GM12878 (cell line): Measurements from ENCODE around the gene TRIM41. TPM values are rescaled to one million over a fixed set of nuclear protein-coding genes. Genes with fewer than 3 reads are reported as not detected.

Source experiments
- ASH2L ChIP-seq: fragments of 300-600, 200-600 bp; sonication (generic); IDR thresholded peaks from 2 replicates; pipeline ENCODE4 v1.6.1; 2017; ENCODE audit warnings: low read depth, mild to moderate bottlenecking, borderline replicate concordance
- BACH1 ChIP-seq: fragments of 450-650 bp; IDR thresholded peaks from 2 replicates; pipeline ENCODE4 v1.6.1; 2017; ENCODE audit warnings: mild to moderate bottlenecking, borderline replicate concordance
- DPF2 ChIP-seq: fragments of 450-650 bp; IDR thresholded peaks from 2 replicates; pipeline ENCODE4 v1.6.1; 2017; ENCODE audit warnings: mild to moderate bottlenecking
- HDGF ChIP-seq: fragments of 450-650 bp; IDR thresholded peaks from 2 replicates; pipeline ENCODE4 v1.6.1; 2016; ENCODE audit warnings: antibody characterized with exemption
- JUNB ChIP-seq: IDR thresholded peaks from 2 replicates; pipeline ENCODE4 v1.6.1; 2016; ENCODE audit warnings: antibody characterized with exemption, mild to moderate bottlenecking
- KLF5 ChIP-seq: fragments of 450-650 bp; IDR thresholded peaks from 2 replicates; pipeline ENCODE4 v1.6.1; 2014; ENCODE audit warnings: mild to moderate bottlenecking; ENCODE audit not compliant: partially characterized antibody
- MXI1 ChIP-seq: fragments of 150-350 bp; IDR thresholded peaks from 2 replicates; pipeline ENCODE4 v1.6.1; 2011; ENCODE audit warnings: low read depth, mild to moderate bottlenecking, inconsistent platforms, low read length, improper control_type of control experiment
- POU2F2 ChIP-seq: IDR thresholded peaks from 3 replicates; pipeline ENCODE4 v1.6.1; 2011; ENCODE audit warnings: low read depth, mild to moderate bottlenecking, low read length, borderline replicate concordance
- RB1 ChIP-seq: fragments of 450-650 bp; formaldehyde crosslinking; IDR thresholded peaks from 2 replicates; pipeline ENCODE4 v1.6.1; 2017; ENCODE audit warnings: mild to moderate bottlenecking, borderline replicate concordance
- SREBF1 ChIP-seq: IDR thresholded peaks from 2 replicates; pipeline ENCODE4 v1.6.1; 2012; ENCODE audit warnings: mild to moderate bottlenecking, low read length
- STAT1 ChIP-seq: fragments of 450-650 bp; conservative IDR thresholded peaks from 2 replicates; pipeline ENCODE4 v1.6.1; 2014; ENCODE audit warnings: antibody characterized with exemption, mild to moderate bottlenecking
- SUPT20H ChIP-seq: IDR thresholded peaks from 2 replicates; pipeline ENCODE4 v1.6.1; 2011; ENCODE audit warnings: low read depth, mild to moderate bottlenecking, low read length, moderate library complexity, borderline replicate concordance; ENCODE audit not compliant: control insufficient read depth
- TBL1XR1 ChIP-seq: IDR thresholded peaks from 2 replicates; pipeline ENCODE4 v1.6.1; 2012; ENCODE audit warnings: low read depth, low read length, improper control_type of control experiment
- ZNF217 ChIP-seq: fragments of 450-650 bp; IDR thresholded peaks from 2 replicates; pipeline ENCODE4 v1.6.1; 2017; ENCODE audit warnings: antibody characterized with exemption, mild to moderate bottlenecking
- polyA plus RNA-seq, 11 experiments: library from polyadenylated mRNA; depleted of rRNA in 4 of 11; unstranded in 6 of 11; stranded (reverse) in 5 of 11; fragments of >200 nt; fragmentation: Nextera tagmentation in 4 of 11; fragmentation: Illumina TruSeq in 1 of 11; extraction: Ambion mirVana in 4 of 11; extraction: Trizol in 1 of 11; gene quantifications; 1 replicate in 1 of 11; 2 replicates in 10 of 11; pipeline versions ENCODE4 v1.2.1 to v1.2.3, GENCODE V29; 2011 to 2016; ENCODE audit warnings: inconsistent platforms in 2 of 11, missing spikeins in 2 of 11, low read depth in 1 of 11
- total RNA-seq, 4 experiments: library from RNA; depleted of rRNA in 3 of 4; stranded (reverse); fragments of >200 nt in 3 of 4; fragmentation: Illumina TruSeq in 1 of 4; extraction: Trizol in 1 of 4; gene quantifications; 2 replicates each; pipeline versions ENCODE4 v1.2.1 to v1.2.3, GENCODE V29; 2013 to 2021
- TF ChIP-seq, protein P1 (sequence below): fragments of 450-650 bp; IDR thresholded peaks from 2 replicates; pipeline ENCODE4 v1.6.1; 2017; ENCODE audit warnings: mild to moderate bottlenecking, moderate library complexity
- TF ChIP-seq, protein P2 (sequence below): fragments of 450-650 bp; IDR thresholded peaks from 2 replicates; pipeline ENCODE4 v1.6.1; 2017; ENCODE audit warnings: antibody characterized with exemption, mild to moderate bottlenecking, moderate library complexity
- TF ChIP-seq, protein P3 (sequence below): fragments of 450-650 bp; formaldehyde crosslinking; IDR thresholded peaks from 2 replicates; pipeline ENCODE4 v1.4.0; 2022; ENCODE audit warnings: mild to moderate bottlenecking, moderate library complexity
- TF ChIP-seq, protein P4 (sequence below): IDR thresholded peaks from 2 replicates; pipeline ENCODE4 v1.6.1; 2012; ENCODE audit warnings: low read depth, low read length, improper control_type of control experiment

Gene TRIM41
- total and polyA plus RNA-seq, 10 of the 15 experiments (the other 5 are each of a cell fraction or from before 2014, with no cell fraction given), result 1.0 to 28.9 (median 10.6) TPM

DNA sequence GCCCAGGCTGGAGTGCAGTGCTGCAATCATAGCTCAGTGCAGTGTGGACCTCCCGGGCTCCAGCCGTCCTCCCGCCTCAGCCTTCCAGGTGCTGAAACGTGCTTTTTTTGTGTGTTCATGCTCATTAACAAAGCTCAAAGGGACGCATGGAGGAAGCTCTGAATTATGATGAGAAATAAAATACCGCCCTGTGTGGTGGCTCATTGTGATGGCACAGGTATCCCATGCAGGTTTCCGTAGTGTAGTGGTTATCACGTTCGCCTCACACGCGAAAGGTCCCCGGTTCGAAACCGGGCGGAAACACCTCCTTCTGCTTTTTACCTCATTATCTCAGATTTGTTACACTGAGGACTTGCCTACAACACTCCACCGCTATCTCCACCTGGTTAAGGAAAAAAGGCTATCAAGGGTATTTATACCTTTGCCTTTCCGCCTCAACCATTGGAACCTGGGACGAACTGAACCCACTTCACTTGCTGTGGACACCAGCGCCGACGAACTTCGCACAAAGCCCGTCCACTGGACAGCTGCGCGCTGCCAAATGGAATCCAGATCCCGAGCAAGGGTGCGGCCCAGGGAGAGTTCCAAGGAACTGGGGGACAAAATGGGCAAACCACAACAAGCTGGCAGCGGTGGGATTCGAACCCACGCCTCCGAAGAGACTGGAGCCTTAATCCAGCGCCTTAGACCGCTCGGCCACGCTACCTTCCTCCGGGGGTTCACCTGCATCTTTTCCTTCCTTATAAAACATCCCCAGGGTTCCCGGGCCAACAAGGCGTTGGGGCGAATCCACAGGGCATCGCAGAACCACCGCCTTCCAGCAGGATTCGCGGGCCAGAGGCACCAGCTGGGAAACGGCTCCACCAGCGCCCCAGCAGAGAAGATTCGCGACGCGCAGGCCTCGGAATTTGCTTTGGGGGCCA is 49.4 kb upstream of the TRIM41 start (continued):
- TF ChIP-seq, protein P1, sequence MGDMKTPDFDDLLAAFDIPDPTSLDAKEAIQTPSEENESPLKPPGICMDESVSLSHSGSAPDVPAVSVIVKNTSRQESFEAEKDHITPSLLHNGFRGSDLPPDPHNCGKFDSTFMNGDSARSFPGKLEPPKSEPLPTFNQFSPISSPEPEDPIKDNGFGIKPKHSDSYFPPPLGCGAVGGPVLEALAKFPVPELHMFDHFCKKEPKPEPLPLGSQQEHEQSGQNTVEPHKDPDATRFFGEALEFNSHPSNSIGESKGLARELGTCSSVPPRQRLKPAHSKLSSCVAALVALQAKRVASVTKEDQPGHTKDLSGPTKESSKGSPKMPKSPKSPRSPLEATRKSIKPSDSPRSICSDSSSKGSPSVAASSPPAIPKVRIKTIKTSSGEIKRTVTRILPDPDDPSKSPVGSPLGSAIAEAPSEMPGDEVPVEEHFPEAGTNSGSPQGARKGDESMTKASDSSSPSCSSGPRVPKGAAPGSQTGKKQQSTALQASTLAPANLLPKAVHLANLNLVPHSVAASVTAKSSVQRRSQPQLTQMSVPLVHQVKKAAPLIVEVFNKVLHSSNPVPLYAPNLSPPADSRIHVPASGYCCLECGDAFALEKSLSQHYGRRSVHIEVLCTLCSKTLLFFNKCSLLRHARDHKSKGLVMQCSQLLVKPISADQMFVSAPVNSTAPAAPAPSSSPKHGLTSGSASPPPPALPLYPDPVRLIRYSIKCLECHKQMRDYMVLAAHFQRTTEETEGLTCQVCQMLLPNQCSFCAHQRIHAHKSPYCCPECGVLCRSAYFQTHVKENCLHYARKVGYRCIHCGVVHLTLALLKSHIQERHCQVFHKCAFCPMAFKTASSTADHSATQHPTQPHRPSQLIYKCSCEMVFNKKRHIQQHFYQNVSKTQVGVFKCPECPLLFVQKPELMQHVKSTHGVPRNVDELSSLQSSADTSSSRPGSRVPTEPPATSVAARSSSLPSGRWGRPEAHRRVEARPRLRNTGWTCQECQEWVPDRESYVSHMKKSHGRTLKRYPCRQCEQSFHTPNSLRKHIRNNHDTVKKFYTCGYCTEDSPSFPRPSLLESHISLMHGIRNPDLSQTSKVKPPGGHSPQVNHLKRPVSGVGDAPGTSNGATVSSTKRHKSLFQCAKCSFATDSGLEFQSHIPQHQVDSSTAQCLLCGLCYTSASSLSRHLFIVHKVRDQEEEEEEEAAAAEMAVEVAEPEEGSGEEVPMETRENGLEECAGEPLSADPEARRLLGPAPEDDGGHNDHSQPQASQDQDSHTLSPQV, result no peak
- TF ChIP-seq STAT1, result 0 out of 2 replicates have a peak, but pooled peaks have one; percentile 17
- 0 out of 2 replicates have a peak, but pooled peaks have one; percentile 54 for TF ChIP-seq DPF2
- TF ChIP-seq HDGF, result no peak
- TF ChIP-seq, protein P2, sequence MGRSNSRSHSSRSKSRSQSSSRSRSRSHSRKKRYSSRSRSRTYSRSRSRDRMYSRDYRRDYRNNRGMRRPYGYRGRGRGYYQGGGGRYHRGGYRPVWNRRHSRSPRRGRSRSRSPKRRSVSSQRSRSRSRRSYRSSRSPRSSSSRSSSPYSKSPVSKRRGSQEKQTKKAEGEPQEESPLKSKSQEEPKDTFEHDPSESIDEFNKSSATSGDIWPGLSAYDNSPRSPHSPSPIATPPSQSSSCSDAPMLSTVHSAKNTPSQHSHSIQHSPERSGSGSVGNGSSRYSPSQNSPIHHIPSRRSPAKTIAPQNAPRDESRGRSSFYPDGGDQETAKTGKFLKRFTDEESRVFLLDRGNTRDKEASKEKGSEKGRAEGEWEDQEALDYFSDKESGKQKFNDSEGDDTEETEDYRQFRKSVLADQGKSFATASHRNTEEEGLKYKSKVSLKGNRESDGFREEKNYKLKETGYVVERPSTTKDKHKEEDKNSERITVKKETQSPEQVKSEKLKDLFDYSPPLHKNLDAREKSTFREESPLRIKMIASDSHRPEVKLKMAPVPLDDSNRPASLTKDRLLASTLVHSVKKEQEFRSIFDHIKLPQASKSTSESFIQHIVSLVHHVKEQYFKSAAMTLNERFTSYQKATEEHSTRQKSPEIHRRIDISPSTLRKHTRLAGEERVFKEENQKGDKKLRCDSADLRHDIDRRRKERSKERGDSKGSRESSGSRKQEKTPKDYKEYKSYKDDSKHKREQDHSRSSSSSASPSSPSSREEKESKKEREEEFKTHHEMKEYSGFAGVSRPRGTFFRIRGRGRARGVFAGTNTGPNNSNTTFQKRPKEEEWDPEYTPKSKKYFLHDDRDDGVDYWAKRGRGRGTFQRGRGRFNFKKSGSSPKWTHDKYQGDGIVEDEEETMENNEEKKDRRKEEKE, result no peak
- 0 out of 2 replicates have a peak, but pooled peaks have one; percentile 32 for TF ChIP-seq TBL1XR1
- TF ChIP-seq MXI1, result no peak
- TF ChIP-seq, protein P3, sequence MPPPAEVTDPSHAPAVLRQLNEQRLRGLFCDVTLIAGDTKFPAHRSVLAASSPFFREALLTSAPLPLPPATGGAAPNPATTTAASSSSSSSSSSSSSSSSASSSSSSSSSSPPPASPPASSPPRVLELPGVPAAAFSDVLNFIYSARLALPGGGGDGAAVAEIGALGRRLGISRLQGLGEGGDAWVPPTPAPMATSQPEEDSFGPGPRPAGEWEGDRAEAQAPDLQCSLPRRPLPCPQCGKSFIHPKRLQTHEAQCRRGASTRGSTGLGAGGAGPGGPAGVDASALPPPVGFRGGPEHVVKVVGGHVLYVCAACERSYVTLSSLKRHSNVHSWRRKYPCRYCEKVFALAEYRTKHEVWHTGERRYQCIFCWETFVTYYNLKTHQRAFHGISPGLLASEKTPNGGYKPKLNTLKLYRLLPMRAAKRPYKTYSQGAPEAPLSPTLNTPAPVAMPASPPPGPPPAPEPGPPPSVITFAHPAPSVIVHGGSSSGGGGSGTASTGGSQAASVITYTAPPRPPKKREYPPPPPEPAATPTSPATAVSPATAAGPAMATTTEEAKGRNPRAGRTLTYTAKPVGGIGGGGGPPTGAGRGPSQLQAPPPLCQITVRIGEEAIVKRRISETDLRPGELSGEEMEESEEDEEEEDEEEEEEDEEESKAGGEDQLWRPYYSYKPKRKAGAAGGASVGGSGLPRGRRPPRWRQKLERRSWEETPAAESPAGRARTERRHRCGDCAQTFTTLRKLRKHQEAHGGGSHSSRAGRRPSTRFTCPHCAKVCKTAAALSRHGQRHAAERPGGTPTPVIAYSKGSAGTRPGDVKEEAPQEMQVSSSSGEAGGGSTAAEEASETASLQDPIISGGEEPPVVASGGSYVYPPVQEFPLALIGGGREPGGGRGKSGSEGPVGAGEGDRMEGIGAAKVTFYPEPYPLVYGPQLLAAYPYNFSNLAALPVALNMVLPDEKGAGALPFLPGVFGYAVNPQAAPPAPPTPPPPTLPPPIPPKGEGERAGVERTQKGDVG, result no peak
- no peak for TF ChIP-seq SREBF1
- no peak for TF ChIP-seq JUNB
- TF ChIP-seq BACH1, result no peak
- peak; percentile 60 for TF ChIP-seq KLF5
- TF ChIP-seq SUPT20H, result no peak
- TF ChIP-seq RB1, result no peak
- TF ChIP-seq, protein P4, sequence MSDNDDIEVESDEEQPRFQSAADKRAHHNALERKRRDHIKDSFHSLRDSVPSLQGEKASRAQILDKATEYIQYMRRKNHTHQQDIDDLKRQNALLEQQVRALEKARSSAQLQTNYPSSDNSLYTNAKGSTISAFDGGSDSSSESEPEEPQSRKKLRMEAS, result no peak
- TF ChIP-seq ASH2L, result 0 out of 2 replicates have a peak, but pooled peaks have one; percentile 57
- TF ChIP-seq ZNF217, result peak; percentile 87
- TF ChIP-seq POU2F2, result no peak
